MM.1S (cell line): Measurements from ENCODE around the gene INPP4B.

Experiments
- CTCF ChIP-seq: fragments of 300-600 bp; sonication (generic); IDR thresholded peaks from 2 replicates; pipeline ENCODE4 v1.5.1; 2016; ENCODE audit warnings: antibody characterized with exemption, low read length, mixed read lengths
- EZH2 ChIP-seq: fragments of 300-600 bp; sonication (generic); optimal IDR thresholded peaks from 2 replicates; pipeline ENCODE3; 2017; ENCODE audit warnings: low read depth, mild to moderate bottlenecking, antibody characterized with exemption, low read length, mixed read lengths
- EZH2phosphoT487 ChIP-seq: fragments of 300-600 bp; sonication (generic); IDR thresholded peaks from 2 replicates; pipeline ENCODE4 v1.6.1; 2018; ENCODE audit warnings: antibody characterized with exemption, low read length

DNA sequence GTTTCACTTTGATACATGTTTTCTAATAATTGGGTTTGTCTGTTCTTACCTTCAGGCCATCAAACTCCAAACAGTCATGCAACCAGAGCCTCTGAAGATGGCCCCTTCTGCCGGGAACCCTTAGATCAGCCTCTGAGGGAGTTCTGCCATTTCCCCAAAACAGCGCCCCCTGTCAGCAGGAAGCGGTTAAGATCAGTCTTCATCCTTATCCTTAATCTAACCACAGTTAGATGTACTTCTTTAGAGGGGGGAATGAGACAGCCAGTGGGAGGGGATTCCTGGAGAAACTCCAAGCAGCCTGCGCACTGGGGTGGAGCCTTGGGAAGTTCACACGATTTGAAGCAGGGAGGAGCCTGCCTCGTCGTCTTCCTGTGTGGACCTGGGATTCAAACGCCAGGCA lies 185.4 kb downstream of the INPP4B start:
- peak; percentile 16; the same call in 1 of the 2 replicates for TF ChIP-seq CTCF
- no peak for TF ChIP-seq EZH2phosphoT487
- no peak for TF ChIP-seq EZH2
